ENCODE measurements around the gene CCDC157. TPM values are rescaled to one million over a fixed set of nuclear protein-coding genes. Genes with fewer than 3 reads are reported as not detected.

The CCDC157 gene
- total RNA-seq, 1 donor from 2014 or later: 4.2 TPM

- Histone ChIP-seq H3K27ac (no peak overlapping the region), H3K36me3 (no peaks in the 10 kb centered on the region), H3K27me3 (no peaks in the 10 kb centered on the region), H3K4me1 (no peaks in the 10 kb centered on the region), H3K9me3 (no peaks in the 10 kb centered on the region), H3K4me3 (no peak overlapping the region)
- intact Hi-C loops (cut with DNase I): loop anchor here (10.0 kb wide), 1 partner anchor 267 kb away; no protein-coding TSS in a partner anchor
- no peak for DNase-seq (ENCODE audit: extremely low spot score in 2 of 2)
- no peak for TF ChIP-seq POLR2A (IDR thresholded peaks at IDR 0.05)
- TF ChIP-seq, protein P1, sequence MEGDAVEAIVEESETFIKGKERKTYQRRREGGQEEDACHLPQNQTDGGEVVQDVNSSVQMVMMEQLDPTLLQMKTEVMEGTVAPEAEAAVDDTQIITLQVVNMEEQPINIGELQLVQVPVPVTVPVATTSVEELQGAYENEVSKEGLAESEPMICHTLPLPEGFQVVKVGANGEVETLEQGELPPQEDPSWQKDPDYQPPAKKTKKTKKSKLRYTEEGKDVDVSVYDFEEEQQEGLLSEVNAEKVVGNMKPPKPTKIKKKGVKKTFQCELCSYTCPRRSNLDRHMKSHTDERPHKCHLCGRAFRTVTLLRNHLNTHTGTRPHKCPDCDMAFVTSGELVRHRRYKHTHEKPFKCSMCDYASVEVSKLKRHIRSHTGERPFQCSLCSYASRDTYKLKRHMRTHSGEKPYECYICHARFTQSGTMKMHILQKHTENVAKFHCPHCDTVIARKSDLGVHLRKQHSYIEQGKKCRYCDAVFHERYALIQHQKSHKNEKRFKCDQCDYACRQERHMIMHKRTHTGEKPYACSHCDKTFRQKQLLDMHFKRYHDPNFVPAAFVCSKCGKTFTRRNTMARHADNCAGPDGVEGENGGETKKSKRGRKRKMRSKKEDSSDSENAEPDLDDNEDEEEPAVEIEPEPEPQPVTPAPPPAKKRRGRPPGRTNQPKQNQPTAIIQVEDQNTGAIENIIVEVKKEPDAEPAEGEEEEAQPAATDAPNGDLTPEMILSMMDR (IDR thresholded peaks at IDR 0.05): no peak
Observed at GRCh38 chr22:30371981-30372380, 15.2 kb downstream of the CCDC157 start.

DNA sequence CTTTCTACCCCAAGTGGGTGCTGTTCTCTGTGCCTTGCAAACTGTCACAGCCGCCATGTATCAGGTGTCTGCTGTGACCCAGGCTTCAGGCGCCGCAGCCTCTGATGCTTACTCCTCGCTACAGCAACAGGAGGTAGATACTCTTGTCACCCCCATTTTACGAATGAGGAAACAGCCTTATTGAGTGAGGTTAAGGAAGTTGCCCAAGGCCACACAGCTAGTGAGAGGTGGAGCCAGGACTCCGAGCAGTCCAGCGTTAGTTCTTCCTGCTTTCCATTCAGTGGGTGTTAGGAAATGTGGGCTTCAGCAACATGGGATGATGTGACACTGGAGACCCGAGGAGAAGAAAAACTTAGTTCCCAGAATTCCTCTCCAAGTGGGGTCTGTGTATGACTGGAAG, 16.1 kb downstream of the CCDC157 start:
- no peak overlapping the region for H3K4me3 ChIP-seq
- H3K27ac ChIP-seq: no peak overlapping the region
- TF ChIP-seq POLR2A (IDR thresholded peaks at IDR 0.05) (no peak), POLR2AphosphoS5 (IDR thresholded peaks at IDR 0.05; ENCODE audit: insufficient read depth in 1 of 2, low read depth in 1 of 2) (no peak)
- TF ChIP-seq, protein P1 (IDR thresholded peaks at IDR 0.05): no peak
- no peaks in the 10 kb centered on the region for H3K27me3 ChIP-seq
- no peak for DNase-seq (ENCODE audit: extremely low spot score in 2 of 2)
- H3K9me3 ChIP-seq: no peaks in the 10 kb centered on the region
- H3K36me3 ChIP-seq: peaks cover 0 to 5% of the 10 kb centered on the region in 2 donors
- intact Hi-C loops (cut with DNase I): loop anchor here (10.0 kb wide), 1 partner anchor 268 kb away; no protein-coding TSS in a partner anchor
- no peaks in the 10 kb centered on the region for H3K4me1 ChIP-seq

DNA sequence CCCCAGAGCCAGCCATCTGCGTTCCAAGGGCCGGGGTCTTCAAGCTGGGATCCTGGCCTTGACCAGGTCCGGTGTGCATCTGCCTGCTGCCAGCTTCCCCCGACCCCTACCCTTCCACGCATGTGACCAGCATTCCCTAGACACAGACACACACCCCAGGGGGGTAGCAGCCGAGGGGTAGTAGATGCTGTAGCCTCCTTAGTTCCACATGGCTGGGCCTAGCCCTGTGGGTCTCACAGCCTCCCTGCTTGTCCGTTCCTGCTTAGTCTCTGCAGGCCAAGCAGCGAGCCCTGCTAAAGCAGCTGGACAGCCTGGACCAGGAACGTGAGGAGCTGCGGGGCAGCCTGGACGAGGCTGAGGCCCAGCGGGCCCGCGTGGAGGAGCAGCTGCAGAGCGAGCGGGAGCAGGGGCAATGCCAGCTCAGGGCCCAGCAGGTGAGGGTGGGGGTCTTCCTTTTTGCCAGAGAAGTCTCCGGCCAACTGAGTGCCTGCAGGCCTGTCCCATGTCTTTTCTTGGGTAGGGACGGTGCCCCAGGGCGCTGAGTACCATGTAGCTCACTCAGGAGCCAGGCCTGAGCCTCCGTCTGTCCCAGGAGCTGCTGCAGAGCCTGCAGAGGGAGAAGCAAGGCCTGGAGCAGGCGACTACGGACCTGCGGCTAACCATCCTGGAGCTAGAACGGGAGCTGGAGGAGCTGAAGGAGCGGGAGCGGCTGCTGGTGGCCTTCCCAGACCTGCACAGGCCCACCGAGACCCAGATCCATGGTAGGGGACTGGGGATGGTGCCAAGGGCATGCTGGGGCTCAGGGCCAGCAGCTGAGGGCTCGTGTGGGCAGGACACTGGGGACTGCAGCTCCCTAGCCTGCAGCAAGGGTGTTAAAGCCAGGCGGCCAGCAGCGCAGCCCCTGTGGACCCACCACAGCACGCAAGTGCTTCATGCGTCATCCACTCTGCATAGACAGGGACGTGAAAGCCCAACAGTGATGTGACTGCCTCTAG, 16.8 kb downstream of the CCDC157 start:
- H3K4me1 ChIP-seq: no peaks in the 10 kb centered on the region
- H3K36me3 ChIP-seq: peaks cover 0 to 5% of the 10 kb centered on the region in 2 donors
- no peaks in the 10 kb centered on the region for H3K9me3 ChIP-seq
- H3K27ac ChIP-seq: no peak overlapping the region
- TF ChIP-seq POLR2A (IDR thresholded peaks at IDR 0.05) (no peak), POLR2AphosphoS5 (IDR thresholded peaks at IDR 0.05; ENCODE audit: insufficient read depth in 1 of 2, low read depth in 1 of 2) (no peak)
- TF ChIP-seq, protein P1 (IDR thresholded peaks at IDR 0.05): no peak
- H3K27me3 ChIP-seq: no peaks in the 10 kb centered on the region
- no peak overlapping the region for H3K4me3 ChIP-seq
- DNase-seq (ENCODE audit: extremely low spot score in 2 of 2): no peak
- intact Hi-C loops (cut with DNase I): loop anchor here (10.0 kb wide), 1 partner anchor 269 kb away; no protein-coding TSS in a partner anchor

GRCh38 chr22:30375312-30375849, 18.6 kb downstream of the CCDC157 start:
- no peak overlapping the region for H3K27ac ChIP-seq
- peaks cover 0 to 5% of the 10 kb centered on the region in 2 donors for H3K36me3 ChIP-seq
- H3K4me1 ChIP-seq: no peaks in the 10 kb centered on the region
- intact Hi-C loops (cut with DNase I): loop anchor here (10.0 kb wide), 1 partner anchor 271 kb away; no protein-coding TSS in a partner anchor
- H3K27me3 ChIP-seq: no peaks in the 10 kb centered on the region
- no peak for TF ChIP-seq POLR2A (IDR thresholded peaks at IDR 0.05)
- TF ChIP-seq POLR2AphosphoS5 (IDR thresholded peaks at IDR 0.05; ENCODE audit: insufficient read depth in 1 of 2, low read depth in 1 of 2): no peak
- TF ChIP-seq, protein P1 (IDR thresholded peaks at IDR 0.05): no peak
- DNase-seq (ENCODE audit: extremely low spot score in 2 of 2): no peak
- H3K4me3 ChIP-seq: no peak overlapping the region
- no peaks in the 10 kb centered on the region for H3K9me3 ChIP-seq
